NCI-H1930 (cell line): ENCODE measurements around the gene GNMT.

Experiments
- DNase-seq, 2 experiments: peaks; one replicate each; lab custom pipeline; 2025; lab: John Stamatoyannopoulos, UW

Gene GNMT

GRCh38 chr6:43013097-43013842 is 52.7 kb downstream of the GNMT start:
- DNase-seq = no peak
